D341Med (cell line): ENCODE data around the gene INCENP.
A peak's percentile ranks its signal among the peaks of the same experiment; 100 is the strongest.

Experiments used
- DNase-seq: peaks from one replicate; pipeline ENCODE4 v3.0.0; 2012; ENCODE audit warnings: low spot score

The INCENP gene

GRCh38 chr11:62141111-62142042 lies 17.6 kb downstream of the INCENP start:
- DNase-seq: peak; percentile 12

- no peak for DNase-seq
Observed at GRCh38 chr11:62142043-62142375, 18.2 kb downstream of the INCENP start.

- no peak for DNase-seq
Observed at GRCh38 chr11:62142921-62143320, 19.1 kb downstream of the INCENP start.

- DNase-seq: no peak
Observed at GRCh38 chr11:62143727-62144126, 19.9 kb downstream of the INCENP start.

- no peak for DNase-seq
Observed at GRCh38 chr11:62144641-62145255, 20.9 kb downstream of the INCENP start.

GRCh38 chr11:62145261-62145871 lies 21.6 kb downstream of the INCENP start:
- no peak for DNase-seq

- no peak for DNase-seq
Observed at GRCh38 chr11:62146476-62147200, 22.8 kb downstream of the INCENP start.

- DNase-seq: no peak
Observed at GRCh38 chr11:62147545-62147944, 23.7 kb downstream of the INCENP start.

GRCh38 chr11:62148271-62148980 lies 24.6 kb downstream of the INCENP start:
- peak; percentile 21 for DNase-seq

GRCh38 chr11:62149986-62150886 lies 26.4 kb downstream of the INCENP start:
- DNase-seq: no peak

GRCh38 chr11:62150887-62151736 lies 27.3 kb downstream of the INCENP start:
- peak; percentile 80 for DNase-seq

- DNase-seq: peak; percentile 10
Observed at GRCh38 chr11:62151737-62152102, 27.9 kb downstream of the INCENP start.

- no peak for DNase-seq
Observed at GRCh38 chr11:62152245-62153086, 28.7 kb downstream of the INCENP start.

GRCh38 chr11:62153087-62153395 lies 29.2 kb downstream of the INCENP start:
- DNase-seq: no peak

- no peak for DNase-seq
Observed at GRCh38 chr11:62153617-62154016, 29.8 kb downstream of the INCENP start.

GRCh38 chr11:62157603-62158002 lies 33.8 kb downstream of the INCENP start:
- no peak for DNase-seq

- no peak for DNase-seq
Observed at GRCh38 chr11:62166371-62166770, 42.6 kb downstream of the INCENP start.

GRCh38 chr11:62169448-62169847 lies 45.6 kb downstream of the INCENP start:
- DNase-seq: no peak

GRCh38 chr11:62169935-62170334 lies 46.1 kb downstream of the INCENP start:
- DNase-seq: no peak
